Loucy (cell line): ENCODE results near the gene SSTR5.

Source experiments
- H2AFZ ChIP-seq: fragments of 200-600 bp; sonication (generic); 2 replicates; pipeline ENCODE4 v1.6.0; 2016; ENCODE audit warnings: antibody characterized with exemption, mild to moderate bottlenecking, low read length, moderate library complexity
- H3F3A ChIP-seq: fragments of 200-600 bp; 2 replicates; pipeline ENCODE4 v1.6.0; 2016; ENCODE audit warnings: antibody characterized with exemption, low read depth, mild to moderate bottlenecking
- H3K27me3 ChIP-seq: fragments of 200-600 bp; sonication (generic); 2 replicates; pipeline ENCODE4 v1.6.1; 2014; ENCODE audit warnings: low read length, mild to moderate bottlenecking; ENCODE audit not compliant: insufficient read depth, poor library complexity, severe bottlenecking
- H3K36me3 ChIP-seq: fragments of 200-600 bp; sonication (generic); 2 replicates; pipeline ENCODE4 v1.6.1; 2016; ENCODE audit warnings: low read length; ENCODE audit not compliant: insufficient read depth
- H3K4me1 ChIP-seq: fragments of 200-600 bp; sonication (generic); 2 replicates; pipeline ENCODE4 v1.5.1; 2014; ENCODE audit warnings: low read length, mild to moderate bottlenecking; ENCODE audit not compliant: insufficient read depth, poor library complexity, severe bottlenecking
- H3K4me2 ChIP-seq: fragments of 200-600 bp; sonication (generic); 2 replicates; pipeline ENCODE4 v1.6.0; 2014; ENCODE audit warnings: antibody characterized with exemption, low read length, low read depth, mild to moderate bottlenecking; ENCODE audit not compliant: poor library complexity, severe bottlenecking
- H3K4me3 ChIP-seq: fragments of 200-600 bp; sonication (generic); 2 replicates; pipeline ENCODE4 v1.5.1; 2014; ENCODE audit warnings: low read length, mild to moderate bottlenecking, mixed read lengths; ENCODE audit not compliant: poor library complexity, severe bottlenecking
- H3K79me2 ChIP-seq: fragments of 200-600 bp; sonication (generic); 2 replicates; pipeline ENCODE4 v1.6.1; 2014; ENCODE audit warnings: low read length; ENCODE audit not compliant: insufficient read depth
- H3K9ac ChIP-seq: fragments of 200-600 bp; sonication (generic); 2 replicates; pipeline ENCODE4 v1.6.0; 2014; ENCODE audit warnings: mild to moderate bottlenecking, low read depth, low read length, moderate library complexity; ENCODE audit not compliant: poor library complexity, severe bottlenecking
- H3K9me2 ChIP-seq: fragments of 200-600 bp; sonication (generic); replicated peaks from 2 replicates; pipeline ENCODE4 v1.6.1; 2016; ENCODE audit warnings: low read depth, low read length, mixed read lengths
- H3K9me3 ChIP-seq: fragments of 200-600 bp; sonication (generic); 2 replicates; pipeline ENCODE4 v1.6.1; 2014; ENCODE audit warnings: mild to moderate bottlenecking, antibody characterized with exemption, low read length, low read depth; ENCODE audit not compliant: insufficient read depth
- H4K20me1 ChIP-seq: fragments of 200-600 bp; sonication (generic); 2 replicates; pipeline ENCODE4 v1.6.0; 2014; ENCODE audit warnings: antibody characterized with exemption, low read length, mild to moderate bottlenecking; ENCODE audit not compliant: insufficient read depth, poor library complexity, severe bottlenecking
- CTCF ChIP-seq: fragments of 200-600 bp; sonication (generic); conservative IDR thresholded peaks from 2 replicates; pipeline ENCODE4 v1.5.1; 2014; ENCODE audit warnings: mild to moderate bottlenecking, antibody characterized with exemption, low read length
- EZH2phosphoT487 ChIP-seq: fragments of 200-600 bp; IDR thresholded peaks from 2 replicates; pipeline ENCODE4 v1.6.1; 2018; ENCODE audit warnings: antibody characterized with exemption, mild to moderate bottlenecking, moderate library complexity, borderline replicate concordance

SSTR5 gene

DNA sequence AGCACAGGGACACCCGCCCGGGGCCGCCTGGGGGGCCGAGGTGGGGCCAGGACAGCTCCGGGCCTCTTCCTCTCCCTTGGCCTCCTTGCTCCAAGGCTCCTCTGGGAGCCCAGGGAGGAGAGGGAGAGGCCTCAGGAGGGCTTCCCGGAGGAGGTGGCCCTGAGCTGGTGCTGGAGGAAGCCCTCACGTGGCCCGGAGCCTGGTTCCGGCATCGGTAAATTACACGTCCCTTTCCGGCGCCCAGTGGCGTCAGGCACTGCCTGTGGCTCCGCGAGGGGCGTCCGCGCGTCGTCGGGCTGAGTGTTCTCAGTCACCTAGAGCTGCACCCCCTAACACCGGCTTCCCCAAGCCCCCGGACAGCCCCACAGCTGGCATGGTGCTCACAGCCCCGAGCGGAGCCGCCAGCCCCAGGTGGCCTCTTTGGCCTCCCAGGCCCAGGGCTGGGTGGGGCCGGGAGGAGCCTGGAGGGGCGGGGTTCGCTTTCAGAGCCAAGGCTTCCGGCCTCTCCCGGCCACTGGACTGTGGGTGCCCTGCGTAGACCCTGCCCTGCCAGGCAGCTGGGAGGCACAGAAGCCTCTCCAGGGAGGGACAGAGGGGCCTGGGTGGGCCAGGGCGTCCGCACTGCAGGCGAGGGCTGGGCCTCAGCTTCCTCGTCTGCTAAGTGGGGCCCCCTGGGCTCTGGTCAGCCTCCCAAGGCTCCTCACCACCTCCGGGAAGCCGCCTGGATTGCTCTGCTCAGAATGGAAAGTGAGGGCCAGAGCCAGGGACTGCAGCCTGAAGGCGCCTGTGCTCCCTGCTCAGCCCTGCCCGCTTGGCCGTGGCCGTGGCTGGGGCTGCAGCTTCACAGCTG lies 27.9 kb upstream of the SSTR5 start:
- TF ChIP-seq CTCF, result no peak
- no peak for TF ChIP-seq EZH2phosphoT487
- Histone ChIP-seq H3K4me3 (no peak overlapping the region), H3K36me3 (no peaks in the 10 kb centered on the region), H2AFZ (no peak overlapping the region), H3K9ac (no peak overlapping the region), H3K4me2 (no peak overlapping the region), H3K4me1 (no peaks in the 10 kb centered on the region), H3K79me2 (no peaks in the 10 kb centered on the region), H3K27me3 (no peaks in the 10 kb centered on the region), H3K9me2 (no peaks in the 10 kb centered on the region), H3K9me3 (no peaks in the 10 kb centered on the region), H3F3A (no peaks in the 10 kb centered on the region), H4K20me1 (no peaks in the 10 kb centered on the region)

GRCh38 chr16:1045310-1045992 lies 27.1 kb upstream of the SSTR5 start:
- Histone ChIP-seq H3K9me3 (no peaks in the 10 kb centered on the region), H3F3A (no peaks in the 10 kb centered on the region), H3K9me2 (no peaks in the 10 kb centered on the region), H3K4me2 (no peak overlapping the region), H3K4me3 (no peak overlapping the region), H4K20me1 (no peaks in the 10 kb centered on the region), H3K4me1 (no peaks in the 10 kb centered on the region), H3K9ac (no peak overlapping the region), H3K79me2 (no peaks in the 10 kb centered on the region), H3K27me3 (no peaks in the 10 kb centered on the region), H2AFZ (no peak overlapping the region), H3K36me3 (no peaks in the 10 kb centered on the region)
- no peak for TF ChIP-seq EZH2phosphoT487
- TF ChIP-seq CTCF, result no peak

DNA sequence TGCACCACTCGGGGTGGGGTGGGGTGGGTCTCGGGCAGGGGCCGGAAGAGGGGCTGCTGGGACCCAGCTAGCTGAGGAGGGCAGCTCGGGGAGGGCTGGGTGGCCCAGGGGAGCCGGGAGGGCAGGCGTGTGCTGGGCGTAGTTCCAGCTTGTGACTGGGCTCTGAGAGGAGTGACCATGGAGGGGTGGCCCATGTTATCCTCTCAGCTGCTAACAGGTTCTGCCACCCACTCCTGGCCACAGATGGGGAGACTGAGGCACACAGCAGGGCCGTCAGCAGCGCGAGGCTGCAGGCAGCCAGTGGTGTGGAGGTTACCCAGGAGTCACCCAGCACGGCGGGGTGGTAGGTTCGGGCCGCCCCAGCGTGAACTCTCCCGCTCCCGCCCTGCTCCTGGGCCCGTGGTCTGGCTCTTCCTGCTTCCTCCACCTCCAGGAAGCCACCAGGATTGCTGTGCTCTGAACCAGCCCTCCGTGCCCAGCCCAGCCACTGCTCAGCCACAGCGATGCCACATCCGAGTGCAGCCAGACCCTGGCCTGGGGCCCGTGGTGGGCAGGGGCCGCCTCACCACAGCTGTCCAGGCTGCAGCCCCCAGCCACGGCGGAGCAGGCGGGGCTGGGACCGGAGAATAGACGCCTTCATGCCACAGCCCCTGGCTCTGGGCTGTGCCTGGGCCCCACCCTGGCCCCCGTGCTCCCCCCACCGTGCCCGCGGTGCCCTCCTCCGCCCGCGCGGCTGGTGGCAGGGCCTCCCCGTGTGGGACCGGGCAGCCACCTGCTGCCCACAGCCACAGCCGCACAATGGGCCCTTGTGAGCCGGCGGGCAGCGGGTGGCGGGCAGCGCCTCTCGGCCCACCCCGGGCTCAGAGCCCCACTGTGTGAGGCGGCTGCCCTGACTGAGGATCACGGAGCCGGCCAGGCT lies 26.3 kb upstream of the SSTR5 start:
- Histone ChIP-seq H3K4me1 (no peaks in the 10 kb centered on the region), H3K4me3 (no peak overlapping the region), H3F3A (no peaks in the 10 kb centered on the region), H3K9ac (no peak overlapping the region), H2AFZ (no peak overlapping the region), H3K36me3 (no peaks in the 10 kb centered on the region), H3K4me2 (no peak overlapping the region), H4K20me1 (no peaks in the 10 kb centered on the region), H3K79me2 (no peaks in the 10 kb centered on the region), H3K9me3 (no peaks in the 10 kb centered on the region), H3K9me2 (no peaks in the 10 kb centered on the region), H3K27me3 (no peaks in the 10 kb centered on the region)
- TF ChIP-seq CTCF, result no peak
